Fibroblast of lung (primary cell): ENCODE results near the gene SCFD2. TPM values are rescaled to one million over a fixed set of nuclear protein-coding genes. Genes with fewer than 3 reads are reported as not detected.

ENCODE experiments used
- DNase-seq, 2 donors: peaks; one replicate each; pipeline versions ENCODE4 v3.0.0 to v3.0.0-alpha.2; 2010; ENCODE audit warnings: low read depth in 2 of 2
- H2AFZ ChIP-seq: 2 replicates; pipeline ENCODE4 v1.5.1; 2012; ENCODE audit warnings: low read length, control low read depth, inconsistent platforms
- H3K27ac ChIP-seq: 2 replicates; pipeline ENCODE4 v1.5.1; 2011; ENCODE audit warnings: low read length, control low read depth; ENCODE audit not compliant: insufficient read depth
- H3K27me3 ChIP-seq: 2 replicates; pipeline ENCODE4 v1.5.1; 2011; ENCODE audit warnings: mild to moderate bottlenecking, low read length; ENCODE audit not compliant: control insufficient read depth, insufficient read depth
- H3K36me3 ChIP-seq: 2 replicates; pipeline ENCODE4 v1.5.1; 2011; ENCODE audit warnings: low read length; ENCODE audit not compliant: control insufficient read depth, insufficient read depth
- H3K4me1 ChIP-seq: 2 replicates; pipeline ENCODE4 v1.5.1; 2011; ENCODE audit warnings: low read length; ENCODE audit not compliant: control insufficient read depth, insufficient read depth; ENCODE audit errors: extremely low read depth
- H3K4me2 ChIP-seq: 2 replicates; pipeline ENCODE4 v1.5.1; 2011; ENCODE audit warnings: low read length, control low read depth; ENCODE audit not compliant: insufficient read depth; ENCODE audit errors: extremely low read depth
- H3K4me3 ChIP-seq, 4 experiments: fragments of 200-600 bp in 1 of 4; sonication (generic) in 1 of 4; replicated peaks in 1 of 4; 2 replicates each; pipeline ENCODE4 v1.5.1; 2011 to 2016; ENCODE audit warnings: low read length in 4 of 4, low read depth in 3 of 4, mild to moderate bottlenecking in 3 of 4, control low read depth in 2 of 4, inconsistent platforms in 1 of 4, mixed read lengths in 1 of 4; ENCODE audit not compliant: insufficient read depth in 1 of 4; ENCODE audit errors: control extremely low read depth in 1 of 4
- H3K79me2 ChIP-seq: 2 replicates; pipeline ENCODE4 v1.5.1; 2012; ENCODE audit warnings: mild to moderate bottlenecking, low read length, inconsistent platforms; ENCODE audit not compliant: control insufficient read depth, insufficient read depth
- H3K9ac ChIP-seq: 2 replicates; pipeline ENCODE4 v1.5.1; 2011; ENCODE audit warnings: mild to moderate bottlenecking, low read length, control low read depth; ENCODE audit not compliant: insufficient read depth
- H3K9me3 ChIP-seq: 2 replicates; pipeline ENCODE4 v1.5.1; 2012; ENCODE audit warnings: low read depth, low read length; ENCODE audit not compliant: control insufficient read depth, insufficient read depth
- H4K20me1 ChIP-seq: 2 replicates; pipeline ENCODE4 v1.5.1; 2011; ENCODE audit warnings: low read length; ENCODE audit not compliant: control insufficient read depth, insufficient read depth; ENCODE audit errors: extremely low read depth
- EZH2 ChIP-seq: IDR thresholded peaks from 2 replicates; pipeline ENCODE4 v1.5.1; 2012; ENCODE audit warnings: low read length, control low read depth, mild to moderate bottlenecking; ENCODE audit errors: missing control alignments
- polyA plus RNA-seq, 2 donors: library from polyadenylated mRNA; depleted of rRNA in 1 of 2; stranded (reverse) in 1 of 2; unstranded in 1 of 2; fragments of >200 nt; gene quantifications; 2 replicates each; pipeline ENCODE4 v1.2.1, GENCODE V29; 2011 to 2012; ENCODE audit warnings: missing spikeins in 1 of 2
- total RNA-seq: library from RNA; depleted of rRNA; stranded (reverse); fragments of >200 nt; gene quantifications from 2 replicates; pipeline ENCODE4 v1.2.1, GENCODE V29; 2014
- TF ChIP-seq, protein P1 (sequence below), 2 donors: IDR thresholded peaks in 1 of 2; conservative IDR thresholded peaks in 1 of 2; 1 replicate in 1 of 2; 2 replicates in 1 of 2; pipeline ENCODE4 v1.5.1; 2011 to 2012; ENCODE audit warnings: low read length in 2 of 2, control low read depth in 1 of 2, inconsistent platforms in 1 of 2, low read depth in 1 of 2, mild to moderate bottlenecking in 1 of 2

The SCFD2 gene
- total and polyA plus RNA-seq, 2 donors (not counting 1 experiment from before 2014, with no cell fraction given): 16.2 to 23.1 TPM

GRCh38 chr4:52823702-52824092 lies 542.2 kb downstream of the SCFD2 start:
- DNase-seq: peak in 1 of 2 donors; percentile 7
- no peak overlapping the region for H2AFZ ChIP-seq
- no peaks in the 10 kb centered on the region for H3K79me2 ChIP-seq
- no peaks in the 10 kb centered on the region for H3K9me3 ChIP-seq
- H3K4me1 ChIP-seq: peaks cover 17% of the 10 kb centered on the region
- H3K27ac ChIP-seq: peak overlapping the region; percentile 32
- no peak overlapping the region for H3K9ac ChIP-seq
- no peak overlapping the region for H3K4me2 ChIP-seq
- no peak overlapping the region for H3K4me3 ChIP-seq
- H3K36me3 ChIP-seq: no peaks in the 10 kb centered on the region
- H3K27me3 ChIP-seq: no peaks in the 10 kb centered on the region
- no peaks in the 10 kb centered on the region for H4K20me1 ChIP-seq
- TF ChIP-seq EZH2: no peak
- TF ChIP-seq, protein P1, sequence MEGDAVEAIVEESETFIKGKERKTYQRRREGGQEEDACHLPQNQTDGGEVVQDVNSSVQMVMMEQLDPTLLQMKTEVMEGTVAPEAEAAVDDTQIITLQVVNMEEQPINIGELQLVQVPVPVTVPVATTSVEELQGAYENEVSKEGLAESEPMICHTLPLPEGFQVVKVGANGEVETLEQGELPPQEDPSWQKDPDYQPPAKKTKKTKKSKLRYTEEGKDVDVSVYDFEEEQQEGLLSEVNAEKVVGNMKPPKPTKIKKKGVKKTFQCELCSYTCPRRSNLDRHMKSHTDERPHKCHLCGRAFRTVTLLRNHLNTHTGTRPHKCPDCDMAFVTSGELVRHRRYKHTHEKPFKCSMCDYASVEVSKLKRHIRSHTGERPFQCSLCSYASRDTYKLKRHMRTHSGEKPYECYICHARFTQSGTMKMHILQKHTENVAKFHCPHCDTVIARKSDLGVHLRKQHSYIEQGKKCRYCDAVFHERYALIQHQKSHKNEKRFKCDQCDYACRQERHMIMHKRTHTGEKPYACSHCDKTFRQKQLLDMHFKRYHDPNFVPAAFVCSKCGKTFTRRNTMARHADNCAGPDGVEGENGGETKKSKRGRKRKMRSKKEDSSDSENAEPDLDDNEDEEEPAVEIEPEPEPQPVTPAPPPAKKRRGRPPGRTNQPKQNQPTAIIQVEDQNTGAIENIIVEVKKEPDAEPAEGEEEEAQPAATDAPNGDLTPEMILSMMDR (conservative IDR thresholded peaks at IDR 0.05 in 1 of 2, IDR thresholded peaks at IDR 0.05 in 1 of 2; ENCODE audit: low read depth in 1 of 2, low read length in 2 of 2): no peak

Other genes starting within 250 kb of the SCFD2 start
- gene FIP1L1, start 11.6 kb upstream of the SCFD2 start, total RNA-seq: 75.8 and 98.3 TPM in 2 replicates
- gene FIP1L1, start 11.6 kb upstream of the SCFD2 start, polyA plus RNA-seq: 22.3 and 39.7 TPM in 2 replicates
- 0.51 and 1.3 TPM in 2 replicates for gene LNX1, start 225.4 kb upstream of the SCFD2 start, total RNA-seq
- gene LNX1, start 225.4 kb upstream of the SCFD2 start, polyA plus RNA-seq: 0.48 and 0.61 TPM in 2 replicates